LoVo (cell line): Measurements from ENCODE around the gene HOXA2.
A peak's percentile ranks its signal among the peaks of the same experiment; 100 is the strongest.

Experiments
- DNase-seq: peaks from one replicate; pipeline ENCODE4 v3.0.0-alpha.2; 2016; ENCODE audit warnings: low spot score

Gene HOXA2

GRCh38 chr7:27098578-27099451 lies 3.7 kb downstream of the HOXA2 start:
- DNase-seq, result no peak

- DNase-seq, result no peak
These were observed 4.6 kb downstream of the HOXA2 start for GRCh38 chr7:27097686-27098577.

- no peak for DNase-seq
These were observed 5.5 kb downstream of the HOXA2 start for GRCh38 chr7:27096768-27097514.

- DNase-seq, result peak; percentile 98
These were observed 6.4 kb downstream of the HOXA2 start, which contains the start of gene HOXA1 for GRCh38 chr7:27095897-27096767. TSS of gene HOXA1 (minus strand) at chr7:27096000. CDS start at chr7:27095912, 88 bp downstream.

- no peak for DNase-seq
These were observed 7.2 kb downstream of the HOXA2 start for GRCh38 chr7:27095050-27095896.

- no peak for DNase-seq
These were observed 8.0 kb downstream of the HOXA2 start for GRCh38 chr7:27094304-27095049.

- DNase-seq, result no peak
These were observed 9.1 kb downstream of the HOXA2 start for GRCh38 chr7:27093184-27093895.

GRCh38 chr7:27092819-27093110 lies 9.7 kb downstream of the HOXA2 start:
- no peak for DNase-seq

- no peak for DNase-seq
These were observed 10.3 kb downstream of the HOXA2 start for GRCh38 chr7:27091941-27092818.

GRCh38 chr7:27091105-27091504 lies 11.4 kb downstream of the HOXA2 start:
- DNase-seq, result no peak

GRCh38 chr7:27088002-27088922 lies 14.2 kb downstream of the HOXA2 start:
- no peak for DNase-seq

- no peak for DNase-seq
These were observed 18.8 kb downstream of the HOXA2 start for GRCh38 chr7:27083646-27084045.

GRCh38 chr7:27082171-27082570 lies 20.3 kb downstream of the HOXA2 start:
- DNase-seq, result peak; percentile 43

GRCh38 chr7:27080844-27081436 lies 21.5 kb downstream of the HOXA2 start:
- no peak for DNase-seq

- no peak for DNase-seq
These were observed 23.1 kb downstream of the HOXA2 start for GRCh38 chr7:27079234-27079975.
